GM19328 (cell line): ENCODE measurements around the gene SNW1.

Experiments
- ATAC-seq: cut with Tn5 transposase; IDR thresholded peaks from one replicate; pipeline ENCODE4 v1.9.1; 2021; ENCODE audit warnings: mild to moderate bottlenecking, moderate library complexity; ENCODE audit not compliant: unreplicated experiment

Gene SNW1

DNA sequence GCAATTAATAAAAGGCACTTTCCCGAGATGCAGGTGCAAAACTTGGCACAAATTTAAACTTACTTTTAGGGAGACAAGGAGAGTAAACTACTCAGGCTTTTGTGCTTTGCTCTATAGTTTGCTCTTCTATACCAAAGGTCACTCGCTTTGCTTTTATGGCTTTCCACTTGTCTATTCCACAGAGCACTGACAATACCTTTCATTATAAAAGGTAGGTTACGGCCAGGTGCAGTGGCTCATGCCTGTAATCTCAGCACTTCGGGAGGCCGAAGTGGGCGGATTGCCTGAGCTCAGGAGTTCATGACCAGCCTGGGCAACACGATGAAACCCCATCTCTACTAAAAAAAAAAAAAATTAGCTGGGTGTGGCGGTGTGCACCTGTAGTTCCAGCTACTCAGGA lies 86.0 kb downstream of the SNW1 start:
- ATAC-seq: no peak

DNA sequence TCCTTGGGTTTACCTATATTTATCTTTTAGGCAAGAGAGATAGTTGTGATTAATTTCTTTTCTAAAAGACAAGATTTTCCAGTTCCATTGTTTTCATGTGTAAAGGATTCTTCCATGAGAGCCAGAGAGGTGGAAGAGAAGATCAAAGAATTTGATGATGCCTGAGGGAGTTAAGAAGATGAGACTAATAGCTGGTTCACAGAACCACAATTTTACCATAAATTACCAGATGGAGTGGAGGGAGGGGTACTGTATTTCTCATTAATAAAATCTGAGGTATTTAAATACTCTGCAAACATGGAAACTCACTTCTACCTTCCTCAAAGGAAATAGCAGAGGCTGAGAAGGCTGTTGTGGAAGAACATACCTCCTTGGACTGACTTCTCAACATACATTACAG lies 87.8 kb downstream of the SNW1 start:
- ATAC-seq: no peak
